Suprapubic skin (tissue), 4 donors: ENCODE data around the gene IGFN1. TPM values are rescaled to one million over a fixed set of nuclear protein-coding genes. Genes with fewer than 3 reads are reported as not detected.

Experiments used
- DNase-seq, 2 donors: peaks; one replicate each; pipeline ENCODE4 v3.0.0-alpha.2; 2019; ENCODE audit warnings: low spot score in 2 of 2
- H3K27ac ChIP-seq: fragments of 200-600 bp; sonication (generic); one replicate; pipeline ENCODE4 v1.5.1; 2019
- H3K27me3 ChIP-seq: fragments of 200-600 bp; sonication (generic); one replicate; pipeline ENCODE4 v1.5.1; 2019
- H3K36me3 ChIP-seq: fragments of 200-600 bp; sonication (generic); one replicate; pipeline ENCODE4 v1.5.1; 2019
- H3K4me1 ChIP-seq: fragments of 200-600 bp; sonication (generic); one replicate; pipeline ENCODE4 v1.5.1; 2019
- H3K4me3 ChIP-seq: fragments of 200-600 bp; sonication (generic); one replicate; pipeline ENCODE4 v1.5.1; 2019; ENCODE audit warnings: mild to moderate bottlenecking
- H3K9me3 ChIP-seq: fragments of 200-600 bp; sonication (generic); one replicate; pipeline ENCODE4 v1.5.1; 2019
- CTCF ChIP-seq, 2 donors: fragments of 200-600 bp in 1 of 2; fragments of 450-650 bp in 1 of 2; sonication (generic) in 1 of 2; IDR thresholded peaks; one replicate each; pipeline ENCODE4 v1.5.1; 2016 to 2019; ENCODE audit warnings: antibody characterized with exemption in 2 of 2, mild to moderate bottlenecking in 1 of 2, moderate library complexity in 1 of 2
- EP300 ChIP-seq: sonication (generic); formaldehyde crosslinking; IDR thresholded peaks from one replicate; pipeline ENCODE4 v1.6.1; 2017; ENCODE audit warnings: antibody characterized with exemption
- POLR2A ChIP-seq, 2 donors: fragments of 450-650 bp; IDR thresholded peaks; one replicate each; pipeline ENCODE4 v1.6.1; 2017; ENCODE audit warnings: antibody characterized with exemption in 2 of 2, mild to moderate bottlenecking in 2 of 2, moderate library complexity in 2 of 2
- POLR2AphosphoS5 ChIP-seq, 3 donors: sonication (generic); formaldehyde crosslinking; IDR thresholded peaks; one replicate each; pipeline ENCODE4 v1.6.1; 2017; ENCODE audit warnings: antibody characterized with exemption in 3 of 3
- WGBS: methylation state at CpG from one replicate; pipeline ENCODE4 v1.1.5; 2018; 5-methylcytosine and 5-hydroxymethylcytosine counted together
- total RNA-seq, 4 donors: library from RNA; depleted of rRNA; stranded (reverse); fragments of >200 nt; gene quantifications; one replicate each; pipeline ENCODE4 v1.1.0, GENCODE V29; 2016

IGFN1 gene
- total RNA-seq, 4 donors from 2014 or later = 0.13 to 0.57 TPM; not detected in 2

- Histone ChIP-seq H3K4me1 (no peaks in the 10 kb centered on the region), H3K27me3 (no peaks in the 10 kb centered on the region), H3K9me3 (no peaks in the 10 kb centered on the region), H3K27ac (no peak overlapping the region), H3K36me3 (no peaks in the 10 kb centered on the region), H3K4me3 (no peak overlapping the region)
- DNase-seq = peak in 1 of 2 donors; percentile 63
- TF ChIP-seq CTCF (IDR thresholded peaks at IDR 0.05) (no peak), POLR2AphosphoS5 (IDR thresholded peaks at IDR 0.05) (no peak), EP300 (no peak), POLR2A (IDR thresholded peaks at IDR 0.05) (no peak)
- 66% methylated on average over 7 of the region's 7 CpGs for WGBS
Observed at GRCh38 chr1:201224666-201225370, 34.2 kb downstream of the IGFN1 start.

- Histone ChIP-seq H3K4me1 (no peaks in the 10 kb centered on the region), H3K4me3 (no peak overlapping the region), H3K36me3 (no peaks in the 10 kb centered on the region), H3K27me3 (no peaks in the 10 kb centered on the region), H3K27ac (no peak overlapping the region), H3K9me3 (no peaks in the 10 kb centered on the region)
- DNase-seq = no peak
- TF ChIP-seq POLR2AphosphoS5 (IDR thresholded peaks at IDR 0.05) = no peak
- WGBS = 42% methylated on average over 6 of the region's 7 CpGs
Observed at GRCh38 chr1:201226178-201226514, 35.5 kb downstream of the IGFN1 start.

GRCh38 chr1:201226859-201227488 is 36.4 kb downstream of the IGFN1 start:
- no peaks in the 10 kb centered on the region for H3K9me3 ChIP-seq
- 95% methylated on average over 15 of the region's 24 CpGs for WGBS
- no peaks in the 10 kb centered on the region for H3K4me1 ChIP-seq
- no peak for TF ChIP-seq CTCF (IDR thresholded peaks at IDR 0.05)
- TF ChIP-seq EP300 = no peak
- TF ChIP-seq POLR2AphosphoS5 (IDR thresholded peaks at IDR 0.05) = no peak
- no peak for TF ChIP-seq POLR2A (IDR thresholded peaks at IDR 0.05)
- no peak overlapping the region for H3K4me3 ChIP-seq
- no peak overlapping the region for H3K27ac ChIP-seq
- H3K27me3 ChIP-seq = no peaks in the 10 kb centered on the region
- no peaks in the 10 kb centered on the region for H3K36me3 ChIP-seq
- DNase-seq = peak in 1 of 2 donors; percentile 74

- no peaks in the 10 kb centered on the region for H3K27me3 ChIP-seq
- DNase-seq = no peak
- TF ChIP-seq POLR2AphosphoS5 (IDR thresholded peaks at IDR 0.05) (no peak), CTCF (IDR thresholded peaks at IDR 0.05) (no peak), EP300 (no peak)
- H3K4me1 ChIP-seq = no peaks in the 10 kb centered on the region
- no peaks in the 10 kb centered on the region for H3K9me3 ChIP-seq
- no peaks in the 10 kb centered on the region for H3K36me3 ChIP-seq
- H3K27ac ChIP-seq = no peak overlapping the region
- 82% methylated on average over 15 of the region's 16 CpGs for WGBS
- no peak overlapping the region for H3K4me3 ChIP-seq
Observed at GRCh38 chr1:201228011-201228983, 37.7 kb downstream of the IGFN1 start.

- Histone ChIP-seq H3K4me1 (no peaks in the 10 kb centered on the region), H3K4me3 (no peak overlapping the region), H3K27me3 (no peaks in the 10 kb centered on the region), H3K36me3 (no peaks in the 10 kb centered on the region), H3K27ac (no peak overlapping the region), H3K9me3 (no peaks in the 10 kb centered on the region)
- peak in 1 of 2 donors; percentile 69 for DNase-seq
- WGBS = 100% methylated on average over 4 of the region's 4 CpGs
- TF ChIP-seq POLR2AphosphoS5 (IDR thresholded peaks at IDR 0.05) = no peak
- TF ChIP-seq POLR2A (IDR thresholded peaks at IDR 0.05) = no peak
- TF ChIP-seq EP300 = no peak
- TF ChIP-seq CTCF (IDR thresholded peaks at IDR 0.05) = no peak
Observed at GRCh38 chr1:201229095-201229494, 38.5 kb downstream of the IGFN1 start.
